KOPT-K1 (cell line): ENCODE measurements around the gene RSAD1.

Experiments used
- H3K27ac ChIP-seq: fragments of 200-600 bp; sonication (generic); 2 replicates; pipeline ENCODE4 v1.5.1; 2016; ENCODE audit warnings: antibody characterized with exemption, mild to moderate bottlenecking, low read depth, low read length; ENCODE audit not compliant: poor library complexity, severe bottlenecking
- H3K36me3 ChIP-seq: fragments of 200-600 bp; sonication (generic); 2 replicates; pipeline ENCODE4 v1.5.1; 2017; ENCODE audit warnings: antibody characterized with exemption, mild to moderate bottlenecking, low read length, moderate library complexity; ENCODE audit not compliant: insufficient read depth
- H3K9me3 ChIP-seq: fragments of 200-600 bp; sonication (generic); 2 replicates; pipeline ENCODE4 v1.5.1; 2017; ENCODE audit warnings: antibody characterized with exemption, low read length, mild to moderate bottlenecking; ENCODE audit not compliant: insufficient read depth, poor library complexity, severe bottlenecking

Gene RSAD1

GRCh38 chr17:50508573-50509460, 30.2 kb downstream of the RSAD1 start:
- Histone ChIP-seq H3K9me3 (no peaks in the 10 kb centered on the region), H3K27ac (peak overlapping the region; percentile 74), H3K36me3 (no peaks in the 10 kb centered on the region)

- Histone ChIP-seq H3K9me3 (no peaks in the 10 kb centered on the region), H3K36me3 (no peaks in the 10 kb centered on the region), H3K27ac (no peak overlapping the region)
Measured at GRCh38 chr17:50511058-50511457, 32.4 kb downstream of the RSAD1 start.

GRCh38 chr17:50513495-50513894, 34.8 kb downstream of the RSAD1 start:
- Histone ChIP-seq H3K9me3 (no peaks in the 10 kb centered on the region), H3K36me3 (no peaks in the 10 kb centered on the region), H3K27ac (no peak overlapping the region)

DNA sequence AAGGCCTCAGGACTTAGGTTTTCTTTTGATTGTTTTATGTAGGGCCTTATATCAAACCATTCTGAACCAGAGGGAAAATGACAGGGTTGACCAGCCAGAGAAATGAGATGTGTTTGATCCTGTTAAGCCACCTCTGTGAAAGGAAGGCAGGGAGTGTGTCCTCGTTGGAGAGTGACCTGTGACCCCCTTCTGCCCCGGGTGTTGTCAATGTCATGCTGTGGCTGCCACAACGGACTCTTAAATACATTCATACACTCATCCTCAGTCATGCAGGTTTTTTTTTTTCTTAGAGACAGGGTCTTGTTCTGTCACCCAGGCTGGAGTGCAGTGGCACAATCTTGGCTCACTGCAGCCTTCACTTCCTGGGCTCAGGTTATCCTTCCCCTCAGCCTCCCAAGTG, 35.7 kb downstream of the RSAD1 start:
- Histone ChIP-seq H3K9me3 (no peaks in the 10 kb centered on the region), H3K27ac (no peak overlapping the region), H3K36me3 (no peaks in the 10 kb centered on the region)

- H3K36me3 ChIP-seq = no peaks in the 10 kb centered on the region
- H3K9me3 ChIP-seq = no peaks in the 10 kb centered on the region
- H3K27ac ChIP-seq = no peak overlapping the region
Measured at GRCh38 chr17:50514936-50515702, 36.5 kb downstream of the RSAD1 start.

DNA sequence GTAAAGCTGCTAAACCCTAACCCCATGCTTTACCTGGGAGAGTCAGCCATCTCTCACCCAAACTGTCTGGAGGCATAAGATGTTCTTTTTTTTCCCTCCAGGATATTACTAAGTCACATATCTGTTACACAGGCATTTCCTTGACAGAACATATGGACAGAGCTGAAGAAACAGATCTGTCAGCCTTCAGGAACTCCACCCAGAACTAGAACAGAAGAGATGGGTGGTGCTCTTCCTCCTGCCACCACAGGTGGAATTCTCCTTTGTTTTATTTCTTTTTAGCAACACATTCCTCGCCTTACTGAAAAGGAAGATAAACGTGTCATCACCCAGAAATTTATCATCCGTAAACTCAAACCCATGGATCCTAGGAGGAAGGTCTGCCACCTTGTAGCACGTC, 38.4 kb downstream of the RSAD1 start:
- Histone ChIP-seq H3K27ac (no peak overlapping the region), H3K9me3 (no peaks in the 10 kb centered on the region), H3K36me3 (no peaks in the 10 kb centered on the region)

- H3K27ac ChIP-seq = no peak overlapping the region
- no peaks in the 10 kb centered on the region for H3K9me3 ChIP-seq
- no peaks in the 10 kb centered on the region for H3K36me3 ChIP-seq
Measured at GRCh38 chr17:50517504-50518383, 39.1 kb downstream of the RSAD1 start.

DNA sequence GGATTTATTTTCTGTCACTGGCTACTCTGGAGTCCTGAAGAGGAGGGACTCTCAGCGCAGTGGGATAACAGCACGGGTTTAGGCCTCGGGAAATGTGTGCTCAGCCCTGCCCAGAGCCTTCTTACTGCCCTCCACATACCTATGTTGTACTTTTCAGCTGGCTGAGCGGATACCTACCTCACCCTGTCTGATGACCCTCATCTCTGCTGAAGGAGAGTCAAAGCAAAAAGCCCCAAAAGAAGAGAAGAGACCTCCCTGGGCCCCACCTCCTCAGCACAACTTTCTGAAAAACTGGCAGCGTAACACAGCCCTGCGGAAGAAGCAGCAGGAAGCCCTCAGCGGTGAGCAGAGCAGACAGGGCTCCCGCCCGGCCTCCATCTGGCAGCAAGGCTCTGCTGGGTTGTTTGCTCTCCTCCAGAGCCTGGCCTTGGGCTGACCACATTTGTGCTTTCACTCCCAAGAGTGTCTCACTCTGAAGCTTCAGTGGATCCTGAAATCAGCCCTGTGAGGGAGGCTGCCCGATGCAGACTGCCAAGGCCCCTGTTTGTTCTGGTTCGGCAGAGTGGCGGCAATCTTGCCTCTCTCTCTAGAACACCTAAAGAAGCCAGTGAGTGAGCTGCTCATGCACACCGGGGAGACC, 39.8 kb downstream of the RSAD1 start:
- Histone ChIP-seq H3K36me3 (no peaks in the 10 kb centered on the region), H3K27ac (no peak overlapping the region), H3K9me3 (no peaks in the 10 kb centered on the region)

DNA sequence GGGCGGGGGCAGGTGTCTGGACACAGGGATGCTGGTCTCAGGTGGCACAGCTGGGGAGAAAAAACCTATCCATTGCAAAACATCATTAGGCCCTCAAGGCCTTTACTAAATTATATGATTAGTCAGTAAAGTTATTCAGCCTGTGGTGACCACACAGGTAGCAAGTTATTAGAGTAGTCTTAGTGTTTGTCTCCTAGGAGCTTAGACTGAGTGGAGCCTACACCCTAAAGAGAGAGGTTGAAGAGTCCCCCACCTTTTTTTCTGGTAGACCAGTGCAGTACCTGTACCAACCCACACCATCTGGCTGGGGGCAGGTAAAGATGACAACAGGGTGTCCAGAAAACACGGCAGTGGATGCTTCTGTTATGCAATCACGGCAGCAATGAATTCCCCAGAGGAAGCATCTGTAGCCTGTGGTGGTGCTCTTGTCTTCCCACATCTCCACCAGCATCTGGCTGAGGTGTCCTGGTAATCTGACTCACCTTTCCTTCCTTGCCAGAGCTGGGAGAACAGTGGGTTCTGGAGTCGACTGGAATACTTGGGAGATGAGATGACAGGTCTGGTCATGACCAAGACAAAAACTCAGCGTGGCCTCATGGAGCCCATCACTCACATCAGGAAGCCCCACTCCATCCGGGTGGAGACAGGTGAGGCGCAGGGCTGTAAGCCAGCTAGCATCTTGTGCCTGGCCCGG, 40.6 kb downstream of the RSAD1 start:
- no peak overlapping the region for H3K27ac ChIP-seq
- H3K36me3 ChIP-seq = no peaks in the 10 kb centered on the region
- H3K9me3 ChIP-seq = no peaks in the 10 kb centered on the region

- Histone ChIP-seq H3K27ac (no peak overlapping the region), H3K9me3 (no peaks in the 10 kb centered on the region)
Measured at GRCh38 chr17:50520483-50520882, 41.8 kb downstream of the RSAD1 start.

GRCh38 chr17:50521514-50521913, 42.9 kb downstream of the RSAD1 start:
- Histone ChIP-seq H3K27ac (no peak overlapping the region), H3K36me3 (no peaks in the 10 kb centered on the region), H3K9me3 (no peaks in the 10 kb centered on the region)

More at GRCh38 chr17:50520483-50520882, 41.8 kb downstream of the RSAD1 start:
- H3K36me3 ChIP-seq = no peaks in the 10 kb centered on the region

DNA sequence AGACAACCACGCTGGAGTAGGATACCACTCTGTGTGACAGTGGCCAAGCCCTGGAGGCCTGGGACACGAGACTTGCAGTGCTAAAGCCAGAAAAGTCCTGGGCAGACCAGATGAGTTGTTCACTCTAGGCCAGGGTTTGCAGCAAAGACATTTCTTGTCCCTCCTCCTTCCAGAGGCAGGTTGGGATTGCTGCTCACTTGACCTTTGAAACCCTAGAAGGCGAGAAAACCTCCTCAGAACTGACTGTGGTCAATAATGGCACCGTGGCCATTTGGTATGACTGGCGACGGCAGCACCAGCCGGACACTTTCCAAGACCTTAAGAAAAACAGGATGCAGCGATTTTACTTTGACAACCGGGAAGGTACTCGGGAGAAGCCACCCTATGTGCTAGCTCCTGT, 44.1 kb downstream of the RSAD1 start:
- no peak overlapping the region for H3K27ac ChIP-seq
- no peaks in the 10 kb centered on the region for H3K9me3 ChIP-seq
- no peaks in the 10 kb centered on the region for H3K36me3 ChIP-seq

GRCh38 chr17:50523208-50523607, 44.5 kb downstream of the RSAD1 start:
- H3K9me3 ChIP-seq = no peaks in the 10 kb centered on the region
- H3K27ac ChIP-seq = no peak overlapping the region
- no peaks in the 10 kb centered on the region for H3K36me3 ChIP-seq

- H3K36me3 ChIP-seq = no peaks in the 10 kb centered on the region
Measured at GRCh38 chr17:50524838-50525237, 46.2 kb downstream of the RSAD1 start.

More at GRCh38 chr17:50524838-50525237, 46.2 kb downstream of the RSAD1 start:
- no peaks in the 10 kb centered on the region for H3K9me3 ChIP-seq
- H3K27ac ChIP-seq = no peak overlapping the region
